ENCODE measurements around the gene NCOA7.
"Not testable (repeated sequence)": the region's sequence is repeated elsewhere in the genome, so short reads cannot be mapped to it uniquely, and the experiment has no call there.

The NCOA7 gene

GRCh38 chr6:125918681-125919566 lies 128.2 kb downstream of the NCOA7 start:
- DNase-seq (ENCODE audit: low read depth in 2 of 2), result peak in 1 of 2 donors; percentile 32

- no peak for DNase-seq (ENCODE audit: low read depth in 2 of 2)
Observed at GRCh38 chr6:125919618-125920017, 128.9 kb downstream of the NCOA7 start.

- DNase-seq (ENCODE audit: low read depth in 2 of 2), result no peak
Observed at GRCh38 chr6:125922322-125922860, 131.6 kb downstream of the NCOA7 start.

- DNase-seq (ENCODE audit: low read depth in 2 of 2), result no peak
Observed at GRCh38 chr6:125923366-125923877, 132.7 kb downstream of the NCOA7 start.

DNA sequence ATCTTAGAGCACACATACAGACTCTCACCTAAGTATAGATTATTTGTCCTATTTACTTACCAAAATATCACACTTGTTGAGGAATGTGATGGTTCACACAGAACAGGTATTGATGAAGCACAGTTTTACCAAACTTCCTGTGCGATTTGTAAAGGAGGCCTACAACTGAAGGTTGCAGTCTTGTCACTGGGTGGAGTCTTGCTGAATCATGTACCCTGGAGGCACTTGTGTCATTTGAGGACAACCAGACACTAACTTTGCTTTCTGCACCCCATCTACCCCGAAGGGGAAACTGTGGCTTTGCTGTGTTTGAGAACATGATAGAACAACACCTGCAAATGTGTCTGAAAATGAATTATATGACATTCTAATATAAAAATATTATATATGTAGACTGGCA lies 133.4 kb downstream of the NCOA7 start:
- DNase-seq (ENCODE audit: low read depth in 2 of 2), result no peak

DNA sequence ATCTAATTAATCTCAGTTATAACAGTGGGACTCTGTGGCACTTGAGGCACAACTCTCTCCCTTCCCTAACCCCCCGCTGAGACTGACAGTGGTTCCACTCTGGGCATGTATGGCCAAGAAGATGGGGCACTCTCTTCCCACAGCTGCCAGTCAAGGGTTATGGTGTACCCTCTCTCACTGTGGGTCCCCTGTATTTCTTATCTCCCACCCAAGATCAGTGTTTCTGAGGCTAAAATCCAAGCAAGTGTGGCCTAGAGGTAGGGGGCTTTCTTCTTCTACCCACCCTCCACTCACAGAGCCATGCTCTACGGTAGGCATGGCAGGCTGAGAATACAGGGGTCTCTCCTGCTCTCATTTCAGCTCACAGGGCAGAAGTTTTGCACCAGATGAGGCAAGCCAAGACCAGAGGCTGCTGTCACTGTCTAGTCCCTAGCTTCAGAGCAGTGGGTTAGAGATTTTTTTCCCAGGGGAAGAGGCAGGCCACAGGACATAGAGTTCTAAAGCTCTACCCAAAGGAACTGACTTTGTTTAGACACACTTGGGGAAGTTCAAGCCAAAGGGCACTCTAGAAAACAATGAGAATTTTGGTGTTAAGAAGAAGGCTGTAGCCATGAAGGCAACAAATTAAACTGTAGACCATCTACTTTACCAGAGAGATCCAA lies 134.1 kb downstream of the NCOA7 start:
- no peak for DNase-seq (ENCODE audit: low read depth in 2 of 2)

DNA sequence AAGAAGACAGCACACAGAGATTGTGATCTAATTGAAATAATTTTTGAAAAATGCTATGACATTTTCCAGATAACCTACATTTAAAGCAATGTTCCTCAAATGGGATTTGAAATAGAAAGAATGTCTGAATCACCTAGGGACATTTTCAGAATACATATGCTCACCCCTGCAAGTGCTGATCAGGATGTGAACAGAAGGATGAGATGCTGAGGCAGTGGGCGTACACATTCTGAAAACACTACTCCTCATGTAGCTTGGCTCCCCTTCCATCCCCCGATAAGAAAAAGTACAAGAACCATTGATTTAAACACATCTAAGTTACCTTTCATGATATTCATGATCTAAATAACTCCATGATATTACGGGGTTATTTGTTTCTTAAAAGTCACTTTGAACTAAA lies 136.0 kb downstream of the NCOA7 start:
- DNase-seq (ENCODE audit: low read depth in 2 of 2), result no peak

- no peak for DNase-seq (ENCODE audit: low read depth in 2 of 2)
Observed at GRCh38 chr6:125927761-125928160, 137.0 kb downstream of the NCOA7 start.

GRCh38 chr6:125930765-125931418 lies 140.1 kb downstream of the NCOA7 start:
- DNase-seq (ENCODE audit: low read depth in 2 of 2), result no peak

- DNase-seq (ENCODE audit: low read depth in 2 of 2), result no peak
Observed at GRCh38 chr6:125931733-125932450, 141.1 kb downstream of the NCOA7 start.

DNA sequence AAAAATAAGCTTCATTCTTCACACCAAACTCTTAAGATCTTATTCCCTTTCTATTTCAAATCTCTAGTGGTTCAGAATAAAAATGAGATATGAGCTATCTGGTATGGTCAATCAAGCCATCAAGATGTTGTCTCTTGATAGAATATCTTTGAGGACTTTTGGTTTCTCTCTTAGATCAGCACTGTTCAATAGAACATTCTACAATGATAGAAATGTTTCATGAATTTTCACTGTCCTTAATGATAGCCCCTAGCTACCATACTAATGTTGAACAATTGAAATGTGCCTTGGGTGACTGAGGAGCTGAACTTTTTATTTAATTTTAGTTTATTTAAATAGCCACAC lies 141.7 kb downstream of the NCOA7 start:
- no peak for DNase-seq (ENCODE audit: low read depth in 2 of 2)

DNA sequence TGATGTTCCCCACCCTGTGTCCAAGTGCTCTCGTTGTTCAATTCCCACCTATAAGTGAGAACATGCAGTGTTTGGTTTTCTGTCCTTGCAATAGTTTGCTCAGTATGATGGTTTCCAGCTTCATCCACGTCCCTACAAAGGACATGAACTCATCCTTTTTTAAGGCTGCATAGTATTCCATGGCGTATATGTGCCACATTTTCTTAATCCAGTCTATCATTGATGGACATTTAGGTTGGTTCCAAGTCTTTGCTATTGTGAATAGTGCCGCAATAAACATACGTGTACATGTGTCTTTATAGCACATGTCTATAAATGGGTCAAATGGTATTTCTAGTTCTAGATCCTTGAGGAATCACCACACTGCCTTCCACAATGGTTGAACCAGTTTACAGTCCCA lies 144.8 kb downstream of the NCOA7 start:
- DNase-seq (ENCODE audit: low read depth in 2 of 2), result not testable (repeated sequence)

DNA sequence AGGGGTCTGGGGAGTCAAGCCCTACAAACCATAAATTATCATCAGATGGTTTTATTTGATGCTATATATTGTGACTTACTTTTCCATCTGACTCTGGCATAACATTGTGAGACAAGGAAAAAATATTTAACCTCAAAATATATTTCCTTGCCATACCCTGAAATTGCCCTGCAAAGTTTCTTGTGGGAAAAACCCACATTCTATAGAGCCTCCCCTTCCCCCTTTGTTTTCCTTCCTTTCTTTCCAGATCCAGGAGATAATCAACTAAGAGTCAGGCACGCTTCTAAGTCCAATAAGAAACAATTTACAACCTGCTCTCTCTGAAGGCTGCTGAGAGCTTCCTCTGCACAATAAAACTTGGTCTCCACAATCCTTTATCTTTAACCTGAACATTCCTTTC lies 148.3 kb downstream of the NCOA7 start:
- DNase-seq (ENCODE audit: low read depth in 2 of 2), result no peak

DNA sequence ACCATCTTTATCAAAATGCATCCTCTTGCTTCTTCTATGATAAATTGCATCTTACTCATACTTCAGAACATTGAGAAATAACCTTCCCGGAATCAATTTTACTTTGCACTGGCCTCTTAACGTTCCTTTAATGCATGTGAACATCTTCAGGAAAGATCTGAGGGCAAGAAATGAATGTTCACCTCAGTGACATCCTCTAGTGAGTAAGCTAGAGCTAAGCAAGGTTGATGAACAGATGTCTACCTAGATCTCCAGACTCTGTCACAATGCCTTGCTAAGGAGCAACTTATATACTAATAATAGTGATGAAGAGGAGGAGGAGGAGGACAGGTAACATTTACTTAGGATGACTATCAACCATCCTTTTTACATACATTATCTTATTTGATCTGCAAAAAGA lies 149.0 kb downstream of the NCOA7 start:
- DNase-seq (ENCODE audit: low read depth in 2 of 2), result no peak

GRCh38 chr6:125940247-125941041 lies 149.7 kb downstream of the NCOA7 start:
- DNase-seq (ENCODE audit: low read depth in 2 of 2), result no peak

DNA sequence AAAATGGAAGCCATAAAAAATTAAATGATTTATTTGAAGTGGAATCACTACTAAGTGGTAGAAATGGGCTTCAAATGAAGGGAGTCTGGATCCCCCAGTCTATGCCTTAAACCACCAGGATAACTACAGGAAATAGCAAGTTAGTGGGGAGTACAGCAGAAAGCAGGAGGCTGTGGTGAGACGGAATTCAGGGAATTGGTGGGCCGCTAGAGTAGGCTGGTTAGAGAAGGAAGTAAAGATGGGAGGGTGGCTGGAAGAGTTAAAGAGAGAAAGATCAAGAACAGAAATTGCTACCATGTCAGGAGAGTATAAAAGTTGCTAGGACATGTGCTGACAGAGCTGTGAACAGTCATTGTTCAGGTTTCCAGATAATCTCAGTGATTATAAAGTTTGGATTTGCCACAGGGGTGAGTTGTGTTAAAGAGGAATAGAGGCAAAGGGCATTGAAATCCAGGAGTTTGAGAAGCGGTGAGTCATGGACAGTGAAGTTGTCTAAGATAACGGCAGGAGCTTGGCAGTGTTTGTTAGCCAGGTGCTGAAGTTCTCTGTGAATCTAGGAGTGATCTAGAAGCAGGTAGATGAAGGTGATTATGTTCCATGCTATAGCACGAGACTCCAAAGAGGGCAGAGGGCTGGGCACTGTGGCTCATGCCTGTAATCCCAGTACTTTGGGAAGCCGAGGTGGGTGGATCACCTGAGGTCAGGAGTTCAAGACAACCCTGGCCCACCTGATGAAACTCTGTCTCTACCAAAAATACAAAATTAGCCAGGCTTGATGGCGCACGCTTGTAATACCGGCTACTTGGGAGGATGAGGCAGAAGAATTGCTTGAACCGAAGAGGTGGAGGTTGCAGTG lies 152.1 kb downstream of the NCOA7 start:
- no peak for DNase-seq (ENCODE audit: low read depth in 2 of 2)

DNA sequence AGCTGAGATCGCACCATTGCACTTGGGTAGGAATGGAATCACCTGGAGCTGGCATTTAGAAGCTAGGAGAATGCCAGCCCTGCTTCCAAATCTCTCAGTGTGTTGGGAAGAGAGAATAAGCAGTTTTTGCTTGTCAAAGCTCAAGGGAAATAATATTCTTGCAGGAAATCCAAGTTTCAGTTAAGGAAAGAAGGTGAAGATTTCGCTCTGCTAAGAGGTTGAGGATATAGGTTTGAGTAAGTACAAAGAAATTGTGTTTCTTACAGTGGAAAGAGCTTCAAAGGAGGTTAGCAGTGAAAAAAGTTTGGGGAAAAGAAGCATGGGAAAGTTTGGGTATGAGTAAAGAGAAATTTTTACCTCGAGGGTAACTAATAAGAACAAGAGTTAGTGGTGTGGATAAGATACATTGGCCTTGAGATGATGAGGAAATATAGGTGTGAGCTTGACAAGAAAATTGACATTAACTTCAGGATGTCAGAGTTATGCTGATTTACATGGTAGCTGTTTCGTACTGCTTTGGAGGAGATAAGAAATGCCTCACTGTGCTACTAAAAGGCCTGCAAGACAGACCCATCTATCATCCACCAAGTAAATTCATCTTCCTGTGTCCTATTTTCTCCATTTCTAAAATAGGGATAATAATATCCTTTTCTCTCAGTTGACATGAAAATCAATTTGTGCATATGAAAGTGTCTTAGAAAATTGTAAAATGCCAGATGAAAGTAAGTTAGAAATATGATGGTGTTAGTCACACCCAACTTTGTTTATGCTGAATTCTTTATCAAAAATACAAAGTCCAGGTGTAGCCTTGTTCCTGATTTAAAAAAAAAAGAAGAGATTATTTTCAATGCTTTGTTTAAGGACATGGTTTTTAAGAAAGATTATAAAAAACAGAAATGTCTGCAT lies 153.0 kb downstream of the NCOA7 start:
- no peak for DNase-seq (ENCODE audit: low read depth in 2 of 2)

GRCh38 chr6:125944434-125944816 lies 153.7 kb downstream of the NCOA7 start:
- no peak for DNase-seq (ENCODE audit: low read depth in 2 of 2)

- DNase-seq (ENCODE audit: low read depth in 2 of 2), result no peak
Observed at GRCh38 chr6:125944896-125945295, 154.1 kb downstream of the NCOA7 start.

All from stimulated activated CD4-positive, alpha-beta T cell treated with anti-CD3 and anti-CD28 coated beads, Interleukin-4, amount 100 ng/mL, for 48 hours (primary cell).